Activated T-cell treated with anti-CD3 and anti-CD28 coated beads for 48 hours (primary cell): ENCODE results near the gene DOCK2.

Source experiments
- DNase-seq: peaks from one replicate; pipeline ENCODE4 v3.0.0-alpha.2; 2020; ENCODE audit warnings: low read depth

Gene DOCK2

GRCh38 chr5:169988947-169989346 is 351.9 kb downstream of the DOCK2 start:
- no peak for DNase-seq

- no peak for DNase-seq
Observed at GRCh38 chr5:169989365-169989764, 352.3 kb downstream of the DOCK2 start.

- DNase-seq = no peak
Observed at GRCh38 chr5:169991115-169991869, 354.2 kb downstream of the DOCK2 start.

GRCh38 chr5:169992789-169993484 is 355.9 kb downstream of the DOCK2 start:
- DNase-seq = no peak

- no peak for DNase-seq
Observed at GRCh38 chr5:169993485-169993790, 356.4 kb downstream of the DOCK2 start.

- no peak for DNase-seq
Observed at GRCh38 chr5:169997798-169998197, 360.7 kb downstream of the DOCK2 start.

GRCh38 chr5:169999621-170000020 is 362.5 kb downstream of the DOCK2 start:
- DNase-seq = no peak

- no peak for DNase-seq
Observed at GRCh38 chr5:170000155-170000554, 363.1 kb downstream of the DOCK2 start.

- DNase-seq = no peak
Observed at GRCh38 chr5:170006021-170006420, 368.9 kb downstream of the DOCK2 start.

GRCh38 chr5:170008376-170008775 is 371.3 kb downstream of the DOCK2 start:
- DNase-seq = no peak

- DNase-seq = no peak
Observed at GRCh38 chr5:170010595-170010994, 373.5 kb downstream of the DOCK2 start.

GRCh38 chr5:170011751-170012150 is 374.7 kb downstream of the DOCK2 start:
- DNase-seq = no peak

- no peak for DNase-seq
Observed at GRCh38 chr5:170012622-170013021, 375.5 kb downstream of the DOCK2 start.

- no peak for DNase-seq
Observed at GRCh38 chr5:170020423-170020822, 383.3 kb downstream of the DOCK2 start.

GRCh38 chr5:170021506-170021905 is 384.4 kb downstream of the DOCK2 start:
- DNase-seq = no peak

- DNase-seq = no peak
Observed at GRCh38 chr5:170025853-170026252, 388.8 kb downstream of the DOCK2 start.

GRCh38 chr5:170028124-170028523 is 391.0 kb downstream of the DOCK2 start:
- DNase-seq = no peak

- DNase-seq = no peak
Observed at GRCh38 chr5:170034231-170034630, 397.2 kb downstream of the DOCK2 start.

- no peak for DNase-seq
Observed at GRCh38 chr5:170038241-170038640, 401.2 kb downstream of the DOCK2 start.

GRCh38 chr5:170039830-170040229 is 402.8 kb downstream of the DOCK2 start:
- DNase-seq = no peak

GRCh38 chr5:170046241-170046640 is 409.2 kb downstream of the DOCK2 start:
- no peak for DNase-seq

GRCh38 chr5:170049713-170050112 is 412.6 kb downstream of the DOCK2 start:
- DNase-seq = no peak

- no peak for DNase-seq
Observed at GRCh38 chr5:170053896-170054295, 416.8 kb downstream of the DOCK2 start.

GRCh38 chr5:170055606-170056005 is 418.5 kb downstream of the DOCK2 start:
- no peak for DNase-seq
